Neural progenitor cell (in vitro differentiated cells): ENCODE results near the gene MX2.

ENCODE experiments used
- EZH2 ChIP-seq: fragments of 200-600 bp; sonication (generic); IDR thresholded peaks from 2 replicates; pipeline ENCODE4 v1.6.1; 2017; ENCODE audit warnings: antibody characterized with exemption, mild to moderate bottlenecking, moderate library complexity
- TF ChIP-seq, protein P1 (sequence below): fragments of 200-600 bp; sonication (generic); IDR thresholded peaks from 2 replicates; pipeline ENCODE4 v1.5.1; 2017; ENCODE audit warnings: antibody characterized with exemption, mild to moderate bottlenecking

DNA sequence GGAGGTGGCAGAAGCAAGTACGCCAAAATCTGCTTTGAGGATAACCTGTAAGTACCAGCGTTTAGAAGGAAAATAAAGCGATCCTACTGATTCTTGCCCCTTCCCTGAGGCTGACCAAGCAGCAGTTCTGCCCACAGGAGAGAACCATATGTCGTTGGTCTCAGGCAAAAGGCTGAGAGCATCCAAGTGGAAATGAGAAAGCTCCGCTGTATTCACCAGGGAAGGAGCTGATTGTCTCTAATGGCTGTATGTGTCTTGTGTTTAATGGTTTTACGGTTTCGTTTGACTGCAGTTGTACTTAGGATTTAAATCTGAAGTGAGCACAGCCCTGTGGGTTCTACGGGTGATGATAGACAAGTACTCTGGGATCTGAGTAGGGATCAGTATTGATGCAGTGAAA is 23.4 kb upstream of the MX2 start:
- TF ChIP-seq, protein P1, sequence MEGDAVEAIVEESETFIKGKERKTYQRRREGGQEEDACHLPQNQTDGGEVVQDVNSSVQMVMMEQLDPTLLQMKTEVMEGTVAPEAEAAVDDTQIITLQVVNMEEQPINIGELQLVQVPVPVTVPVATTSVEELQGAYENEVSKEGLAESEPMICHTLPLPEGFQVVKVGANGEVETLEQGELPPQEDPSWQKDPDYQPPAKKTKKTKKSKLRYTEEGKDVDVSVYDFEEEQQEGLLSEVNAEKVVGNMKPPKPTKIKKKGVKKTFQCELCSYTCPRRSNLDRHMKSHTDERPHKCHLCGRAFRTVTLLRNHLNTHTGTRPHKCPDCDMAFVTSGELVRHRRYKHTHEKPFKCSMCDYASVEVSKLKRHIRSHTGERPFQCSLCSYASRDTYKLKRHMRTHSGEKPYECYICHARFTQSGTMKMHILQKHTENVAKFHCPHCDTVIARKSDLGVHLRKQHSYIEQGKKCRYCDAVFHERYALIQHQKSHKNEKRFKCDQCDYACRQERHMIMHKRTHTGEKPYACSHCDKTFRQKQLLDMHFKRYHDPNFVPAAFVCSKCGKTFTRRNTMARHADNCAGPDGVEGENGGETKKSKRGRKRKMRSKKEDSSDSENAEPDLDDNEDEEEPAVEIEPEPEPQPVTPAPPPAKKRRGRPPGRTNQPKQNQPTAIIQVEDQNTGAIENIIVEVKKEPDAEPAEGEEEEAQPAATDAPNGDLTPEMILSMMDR = no peak
- no peak for TF ChIP-seq EZH2
